IMR-90 (cell line): ENCODE measurements around the gene FA2H. TPM values are rescaled to one million over a fixed set of nuclear protein-coding genes. Genes with fewer than 3 reads are reported as not detected.
A peak's percentile ranks its signal among the peaks of the same experiment; 100 is the strongest.

Experiments used
- ATAC-seq: fragments of 200-7000 bp; cut with Tn5 transposase; 2 replicates; pipeline ENCODE4 v1.9.1; 2020; ENCODE audit warnings: low read depth, mild to moderate bottlenecking, moderate library complexity
- BruUV-seq: library from RNA; stranded (reverse); fragments of 400-500 nt; replicated peaks from 2 replicates; lab custom pipeline; 2021; lab: Mats Ljungman, UMichigan
- CTCF ChIA-PET: fragments of 300-600 bp; formaldehyde crosslinking; extraction: SDS; loops from one replicate; lab custom pipeline; 2021; ENCODE audit warnings: antibody characterized with exemption; lab: Yijun Ruan, JAX
- POLR2A ChIA-PET: fragments of 300-600 bp; sonication (Branson Sonifier 250); formaldehyde crosslinking; loops from one replicate; lab custom pipeline; 2022; ENCODE audit warnings: antibody characterized with exemption; ENCODE audit not compliant: unreplicated experiment; lab: Charles Lee
- DNase-seq: peaks from one replicate; pipeline ENCODE4 v3.0.0; 2013
- H2AFZ ChIP-seq: replicated peaks from 2 replicates; pipeline ENCODE3; 2013; ENCODE audit warnings: low read length, mild to moderate bottlenecking; ENCODE audit not compliant: poor library complexity
- H2AK5ac ChIP-seq: 2 replicates; pipeline ENCODE4 v1.6.1; 2013; ENCODE audit warnings: low read depth, low read length, inconsistent platforms
- H2AK9ac ChIP-seq: replicated peaks from 2 replicates; pipeline ENCODE3; 2013; ENCODE audit warnings: mild to moderate bottlenecking, low read depth, low read length, moderate library complexity; ENCODE audit not compliant: poor library complexity
- H2BK120ac ChIP-seq: 2 replicates; pipeline ENCODE4 v1.6.1; 2013; ENCODE audit warnings: low read depth, low read length, inconsistent platforms
- H2BK15ac ChIP-seq: 3 replicates; pipeline ENCODE4 v1.6.1; 2013; ENCODE audit warnings: low read depth, low read length, inconsistent platforms
- H2BK20ac ChIP-seq: 2 replicates; pipeline ENCODE4 v1.6.1; 2013; ENCODE audit warnings: low read depth, mild to moderate bottlenecking, inconsistent platforms, low read length, moderate library complexity
- H2BK5ac ChIP-seq: 2 replicates; pipeline ENCODE4 v1.6.1; 2013; ENCODE audit warnings: mild to moderate bottlenecking, low read depth, low read length, inconsistent platforms; ENCODE audit not compliant: poor library complexity, severe bottlenecking
- H3K14ac ChIP-seq: replicated peaks from 2 replicates; pipeline ENCODE4 v1.6.1; 2013; ENCODE audit warnings: low read depth, low read length, inconsistent platforms
- H3K18ac ChIP-seq: 2 replicates; pipeline ENCODE4 v1.6.1; 2013; ENCODE audit warnings: low read depth, low read length, control low read depth
- H3K23ac ChIP-seq: 2 replicates; pipeline ENCODE4 v1.6.1; 2013; ENCODE audit warnings: low read depth, low read length, inconsistent platforms
- H3K27ac ChIP-seq: 2 replicates; pipeline ENCODE4 v1.5.1; 2013; ENCODE audit warnings: mild to moderate bottlenecking, control low read depth, low read length; ENCODE audit not compliant: insufficient read depth
- H3K27me3 ChIP-seq: 2 replicates; pipeline ENCODE4 v1.6.1; 2013; ENCODE audit warnings: low read length; ENCODE audit not compliant: control insufficient read depth, insufficient read depth
- H3K36me3 ChIP-seq: 2 replicates; pipeline ENCODE4 v1.6.1; 2013; ENCODE audit warnings: low read length, mixed read lengths; ENCODE audit not compliant: control insufficient read depth, insufficient read depth
- H3K4ac ChIP-seq: 2 replicates; pipeline ENCODE4 v1.6.1; 2013; ENCODE audit warnings: low read depth, low read length, inconsistent platforms
- H3K4me1 ChIP-seq: 2 replicates; pipeline ENCODE4 v1.6.1; 2013; ENCODE audit warnings: low read length, mixed read lengths; ENCODE audit not compliant: control insufficient read depth, insufficient read depth
- H3K4me2 ChIP-seq: 2 replicates; pipeline ENCODE4 v1.6.1; 2013; ENCODE audit warnings: low read depth, mild to moderate bottlenecking, control low read depth, low read length, moderate library complexity
- H3K4me3 ChIP-seq: 2 replicates; pipeline ENCODE4 v1.5.1; 2013; ENCODE audit warnings: low read depth, mild to moderate bottlenecking, control low read depth, low read length, moderate library complexity; ENCODE audit not compliant: insufficient read depth
- H3K56ac ChIP-seq: 2 replicates; pipeline ENCODE4 v1.6.1; 2013; ENCODE audit warnings: low read length, inconsistent platforms; ENCODE audit not compliant: insufficient read depth; ENCODE audit errors: extremely low read depth
- H3K79me1 ChIP-seq, 2 experiments: 2 replicates each; pipeline ENCODE4 v1.6.1; 2013; ENCODE audit warnings: low read length in 2 of 2, inconsistent platforms in 1 of 2, low read depth in 1 of 2
- H3K9ac ChIP-seq: 2 replicates; pipeline ENCODE4 v1.6.1; 2013; ENCODE audit warnings: low read depth, low read length, control low read depth
- H3K9me1 ChIP-seq: 2 replicates; pipeline ENCODE4 v1.6.1; 2013; ENCODE audit warnings: low read length, inconsistent platforms; ENCODE audit not compliant: insufficient read depth
- H3K9me3 ChIP-seq: 2 replicates; pipeline ENCODE4 v1.6.1; 2013; ENCODE audit warnings: low read length; ENCODE audit not compliant: control insufficient read depth, insufficient read depth
- H4K20me1 ChIP-seq: 2 replicates; pipeline ENCODE4 v1.6.1; 2013; ENCODE audit warnings: low read length, inconsistent platforms; ENCODE audit not compliant: insufficient read depth
- H4K5ac ChIP-seq: 2 replicates; pipeline ENCODE4 v1.6.1; 2013; ENCODE audit warnings: mild to moderate bottlenecking, low read depth, low read length, control low read depth
- H4K8ac ChIP-seq, 2 experiments: 2 replicates each; pipeline ENCODE4 v1.6.1; 2013; ENCODE audit warnings: low read depth in 2 of 2, low read length in 2 of 2, control low read depth in 1 of 2, inconsistent platforms in 1 of 2
- H4K91ac ChIP-seq: 2 replicates; pipeline ENCODE4 v1.6.1; 2013; ENCODE audit warnings: low read depth, low read length, inconsistent platforms; ENCODE audit not compliant: insufficient read depth
- ELK1 ChIP-seq: fragments of 150-350 bp; IDR thresholded peaks from 2 replicates; pipeline ENCODE4 v1.6.1; 2016; ENCODE audit warnings: low read depth, mild to moderate bottlenecking, low read length, moderate library complexity, borderline replicate concordance
- FOS ChIP-seq: fragments of 150-350 bp; IDR thresholded peaks from 2 replicates; pipeline ENCODE4 v1.6.1; 2016; ENCODE audit warnings: low read depth, low read length
- MAFK ChIP-seq: IDR thresholded peaks from 2 replicates; pipeline ENCODE4 v1.6.1; 2012; ENCODE audit warnings: low read depth, low read length, improper control_type of control experiment
- MXI1 ChIP-seq: IDR thresholded peaks from 2 replicates; pipeline ENCODE4 v1.6.1; 2012; ENCODE audit warnings: low read depth, mild to moderate bottlenecking, low read length, moderate library complexity, borderline replicate concordance
- NFE2L2 ChIP-seq: fragments of 150-350 bp; IDR thresholded peaks from 2 replicates; pipeline ENCODE4 v1.6.1; 2016; ENCODE audit warnings: low read depth, mild to moderate bottlenecking, low read length
- POLR2A ChIP-seq: IDR thresholded peaks from 2 replicates; pipeline ENCODE4 v1.6.1; 2012; ENCODE audit warnings: mild to moderate bottlenecking, low read depth, low read length
- RCOR1 ChIP-seq: IDR thresholded peaks from 2 replicates; pipeline ENCODE4 v1.6.1; 2012; ENCODE audit warnings: mild to moderate bottlenecking, low read length, improper control_type of control experiment; ENCODE audit not compliant: insufficient replicate concordance
- SMC3 ChIP-seq: fragments of 150-350 bp; IDR thresholded peaks from 2 replicates; pipeline ENCODE4 v1.6.1; 2016; ENCODE audit warnings: low read depth, mild to moderate bottlenecking, antibody characterized with exemption, low read length, moderate library complexity
- USF2 ChIP-seq: fragments of 150-350 bp; IDR thresholded peaks from 2 replicates; pipeline ENCODE4 v1.6.1; 2017; ENCODE audit warnings: mild to moderate bottlenecking, antibody characterized with exemption, low read length, low read depth
- WGBS, 2 experiments: methylation state at CpG; one replicate each; pipeline versions ENCODE4 v1.1.5 to v1.1.7; 2013; ENCODE audit warnings: missing lambda C conversion rate in 2 of 2; ENCODE audit not compliant: insufficient read length in 1 of 2; ENCODE audit errors: extremely low coverage in 2 of 2; 5-methylcytosine and 5-hydroxymethylcytosine counted together
- dilution Hi-C: fragments of 300-500 bp; cut with HindIII; formaldehyde crosslinking; loops from one replicate; pipeline ENCODE4 v1.14.3; 2018; ENCODE audit warnings: low sequenced_read_pairs; ENCODE audit not compliant: unreplicated experiment
- in situ Hi-C: fragments of 300-500 bp; cut with MboI; formaldehyde crosslinking; loops from 3 replicates; pipeline ENCODE4 v1.14.3; 2019; ENCODE audit warnings: low sequenced_read_pairs, inconsistent platforms, mixed read lengths
- intact Hi-C: fragments of 100-400 bp; cut with micrococcal nuclease; formaldehyde crosslinking; loops from 2 replicates; pipeline ENCODE4 v1.10.0; 2022
- polyA plus RNA-seq, 3 experiments: library from polyadenylated mRNA; depleted of rRNA; stranded (reverse); fragments of >200 nt; gene quantifications; 2 replicates each; pipeline ENCODE4 v1.2.3, GENCODE V29; 2012; ENCODE audit warnings: low replicate concordance in 1 of 3
- total RNA-seq: library from RNA; depleted of rRNA; stranded (reverse); fragments of >200 nt; gene quantifications from 2 replicates; pipeline ENCODE4 v1.2.3, GENCODE V29; 2012

FA2H gene
- total and polyA plus RNA-seq, 2 of the 4 experiments (the other 2 are of a cell fraction), result not detected

DNA sequence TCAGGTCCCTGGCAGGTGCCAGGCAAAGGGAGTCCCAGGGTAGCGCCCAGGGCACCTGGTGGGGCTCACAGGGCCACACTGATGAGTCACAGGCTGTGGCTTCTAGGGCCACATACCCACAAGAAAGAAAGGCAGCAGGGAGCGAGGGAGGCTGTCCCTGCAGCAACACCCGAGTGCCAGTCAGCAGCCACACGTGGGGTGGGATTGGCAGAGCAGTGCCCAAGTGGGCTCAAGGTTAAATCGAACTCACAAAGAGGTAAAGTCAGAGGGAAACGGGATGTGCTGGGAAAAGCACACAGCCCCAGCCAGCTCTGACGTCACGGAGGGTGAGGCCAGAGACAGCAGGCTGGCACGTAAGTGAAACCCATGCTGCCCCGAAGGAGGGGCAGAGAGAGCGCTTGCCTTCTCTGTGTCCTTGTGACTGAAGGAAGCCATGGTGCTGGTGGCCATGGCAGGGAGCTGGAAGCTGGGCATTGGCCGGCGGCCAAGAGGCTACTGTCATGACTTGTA is 33.8 kb downstream of the FA2H start:
- Histone ChIP-seq H3K27me3 (no peaks in the 10 kb centered on the region; the same call in 1 of the 2 replicates), H3K9me1 (peaks cover 7% of the 10 kb centered on the region; the same call in 1 of the 2 replicates), H2AK9ac (no peak overlapping the region), H3K4me3 (no peak overlapping the region), H2BK120ac (no peak overlapping the region), H3K27ac (no peak overlapping the region), H4K8ac (no peak overlapping the region), H3K36me3 (no peaks in the 10 kb centered on the region), H3K18ac (no peak overlapping the region), H3K4ac (no peak overlapping the region), H3K9me3 (no peaks in the 10 kb centered on the region), H2BK20ac (no peak overlapping the region), H3K4me2 (no peak overlapping the region), H3K79me1 (no peaks in the 10 kb centered on the region), H4K5ac (no peak overlapping the region), H4K91ac (no peak overlapping the region), H3K4me1 (peaks cover 16% of the 10 kb centered on the region), H3K56ac (no peak overlapping the region), H2AFZ (peak overlapping the region; percentile 38), H3K14ac (no peak overlapping the region), H3K23ac (no peak overlapping the region), H4K20me1 (no peaks in the 10 kb centered on the region), H2AK5ac (peak overlapping the region; percentile 4), H3K9ac (no peak overlapping the region), H2BK5ac (no peak overlapping the region), H2BK15ac (no peak overlapping the region)
- 89% methylated on average over 6 of the region's 13 CpGs; no CpG with 5 or more reads in 1 of the 2 experiments for WGBS, 2 experiments
- intact Hi-C loops (no loop called here), dilution Hi-C loops (no loop called here), in situ Hi-C loops (no loop called here)
- ATAC-seq (no peak), DNase-seq (no peak)
- POLR2A ChIA-PET, result no interaction called here
- TF ChIP-seq MXI1 (no peak), ELK1 (no peak), FOS (no peak), NFE2L2 (no peak), MAFK (no peak), SMC3 (no peak), POLR2A (no peak), USF2 (no peak), RCOR1 (no peak)
- CTCF ChIA-PET, result interaction anchor here (1.4 kb wide), 1 partner anchor 42 kb away, joined by 5 read pairs; no protein-coding TSS in a partner anchor
- no TSS peak for BruUV-seq
